Testis (tissue), 2 donors: ENCODE data around the gene EPHA4.

ENCODE experiments used
- POLR2A ChIP-seq: fragments of 450-650 bp; IDR thresholded peaks from one replicate; pipeline ENCODE4 v1.6.1; 2017; ENCODE audit warnings: antibody characterized with exemption, mild to moderate bottlenecking, moderate library complexity
- TF ChIP-seq, protein P1 (sequence below), 3 experiments: fragments of 450-650 bp in 2 of 3; fragments of 200-600 bp in 1 of 3; sonication (generic) in 1 of 3; IDR thresholded peaks; one replicate each; pipeline ENCODE4 v1.5.1; 2016 to 2019; ENCODE audit warnings: antibody characterized with exemption in 3 of 3, mild to moderate bottlenecking in 2 of 3, moderate library complexity in 1 of 3

DNA sequence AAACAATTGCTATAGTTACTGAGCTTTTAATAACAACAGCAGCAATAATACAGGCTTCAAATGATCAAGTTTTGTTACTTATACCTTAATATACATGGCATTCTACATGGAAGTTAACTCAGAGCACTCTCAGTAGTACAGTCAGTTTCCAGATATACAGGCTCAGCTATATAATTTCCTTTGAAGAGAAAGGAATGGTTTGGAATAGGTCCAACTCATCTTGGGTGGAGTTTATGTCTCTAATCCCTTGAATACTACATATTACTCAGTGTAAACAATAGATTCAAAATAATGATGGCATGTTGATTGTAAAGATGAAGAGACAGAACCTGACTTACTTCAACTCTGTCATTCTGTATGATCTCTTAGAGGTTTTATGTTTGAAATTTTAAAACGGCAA, 174.9 kb downstream of the EPHA4 start:
- TF ChIP-seq, protein P1, sequence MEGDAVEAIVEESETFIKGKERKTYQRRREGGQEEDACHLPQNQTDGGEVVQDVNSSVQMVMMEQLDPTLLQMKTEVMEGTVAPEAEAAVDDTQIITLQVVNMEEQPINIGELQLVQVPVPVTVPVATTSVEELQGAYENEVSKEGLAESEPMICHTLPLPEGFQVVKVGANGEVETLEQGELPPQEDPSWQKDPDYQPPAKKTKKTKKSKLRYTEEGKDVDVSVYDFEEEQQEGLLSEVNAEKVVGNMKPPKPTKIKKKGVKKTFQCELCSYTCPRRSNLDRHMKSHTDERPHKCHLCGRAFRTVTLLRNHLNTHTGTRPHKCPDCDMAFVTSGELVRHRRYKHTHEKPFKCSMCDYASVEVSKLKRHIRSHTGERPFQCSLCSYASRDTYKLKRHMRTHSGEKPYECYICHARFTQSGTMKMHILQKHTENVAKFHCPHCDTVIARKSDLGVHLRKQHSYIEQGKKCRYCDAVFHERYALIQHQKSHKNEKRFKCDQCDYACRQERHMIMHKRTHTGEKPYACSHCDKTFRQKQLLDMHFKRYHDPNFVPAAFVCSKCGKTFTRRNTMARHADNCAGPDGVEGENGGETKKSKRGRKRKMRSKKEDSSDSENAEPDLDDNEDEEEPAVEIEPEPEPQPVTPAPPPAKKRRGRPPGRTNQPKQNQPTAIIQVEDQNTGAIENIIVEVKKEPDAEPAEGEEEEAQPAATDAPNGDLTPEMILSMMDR (IDR thresholded peaks at IDR 0.05), result no peak
- no peak for TF ChIP-seq POLR2A
